HG03103 (cell line): Measurements from ENCODE around the gene NPDC1.

Experiments used
- ATAC-seq: cut with Tn5 transposase; IDR thresholded peaks from one replicate; pipeline ENCODE4 v1.9.1; 2021; ENCODE audit warnings: low read depth; ENCODE audit not compliant: unreplicated experiment

The NPDC1 gene

DNA sequence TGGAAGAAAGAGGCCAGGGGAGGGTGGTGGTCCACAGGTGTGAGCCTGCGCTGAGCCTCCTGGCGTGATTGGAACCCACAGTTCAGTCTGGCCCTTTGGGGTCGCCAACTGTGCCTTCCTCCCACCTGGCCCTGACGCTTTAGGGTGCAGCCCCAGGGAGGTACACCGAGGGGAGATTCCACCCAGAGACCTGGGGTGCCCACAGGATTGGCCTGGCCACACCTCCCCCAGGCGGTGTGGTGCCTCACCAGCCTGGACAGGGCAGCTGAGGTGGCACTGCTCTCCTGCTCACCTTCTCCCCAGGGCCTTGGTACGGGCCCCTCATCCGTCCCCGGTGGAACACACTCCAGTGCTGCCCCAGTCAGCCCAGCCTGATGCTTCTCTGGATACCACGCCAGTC, 48.6 kb downstream of the NPDC1 start:
- no peak for ATAC-seq

DNA sequence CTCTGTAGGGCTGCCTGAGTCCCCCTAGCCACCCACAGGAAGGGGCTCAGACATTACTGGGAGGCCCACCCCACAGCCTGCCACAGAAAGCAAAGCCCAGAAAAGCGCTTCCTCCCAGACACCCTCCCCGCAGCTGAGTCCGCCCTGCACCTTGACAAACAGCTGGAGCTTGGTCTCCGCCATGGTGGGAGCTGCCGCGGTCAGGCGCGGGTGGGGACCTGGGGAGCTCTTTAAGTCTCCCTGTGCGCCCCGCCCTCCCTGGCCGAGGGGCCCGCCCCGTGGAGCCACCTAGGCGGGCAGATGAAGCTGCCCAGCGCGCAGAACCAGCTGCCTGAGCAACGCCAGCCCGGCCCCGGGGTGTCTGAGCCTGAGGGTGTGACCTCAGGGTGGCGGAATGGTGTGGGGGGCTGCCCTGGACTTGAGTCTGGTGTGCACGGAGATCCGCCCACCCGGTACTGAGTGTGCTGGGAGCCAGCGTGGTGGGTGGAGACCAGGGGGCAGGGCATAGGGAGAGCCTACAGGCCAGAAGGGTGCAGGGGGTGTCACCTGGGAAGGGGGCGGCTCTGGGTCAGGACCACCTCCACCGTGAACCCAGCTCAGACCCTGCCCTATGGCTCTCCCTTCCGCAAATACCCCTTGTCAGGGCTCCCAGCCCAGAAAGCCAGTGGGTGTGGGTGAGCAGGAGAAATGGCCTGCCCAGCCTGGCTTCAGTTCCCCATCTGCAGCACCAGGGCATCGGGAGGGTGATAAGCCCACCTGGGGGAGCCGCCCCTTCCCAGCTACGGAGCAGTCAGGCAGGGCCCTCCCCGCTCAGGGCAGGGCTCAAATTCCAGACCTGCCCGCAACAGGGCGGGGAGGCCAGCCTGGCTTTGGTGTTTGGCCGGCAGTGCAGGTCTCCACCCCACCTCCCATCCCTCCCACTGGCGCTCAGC, 49.4 kb downstream of the NPDC1 start, which contains the start of gene CLIC3:
TSS of gene CLIC3 (minus strand) at position 208 of the 932 bp plus-strand sequence. CDS start at position 183, 25 bp downstream.
- no peak for ATAC-seq

DNA sequence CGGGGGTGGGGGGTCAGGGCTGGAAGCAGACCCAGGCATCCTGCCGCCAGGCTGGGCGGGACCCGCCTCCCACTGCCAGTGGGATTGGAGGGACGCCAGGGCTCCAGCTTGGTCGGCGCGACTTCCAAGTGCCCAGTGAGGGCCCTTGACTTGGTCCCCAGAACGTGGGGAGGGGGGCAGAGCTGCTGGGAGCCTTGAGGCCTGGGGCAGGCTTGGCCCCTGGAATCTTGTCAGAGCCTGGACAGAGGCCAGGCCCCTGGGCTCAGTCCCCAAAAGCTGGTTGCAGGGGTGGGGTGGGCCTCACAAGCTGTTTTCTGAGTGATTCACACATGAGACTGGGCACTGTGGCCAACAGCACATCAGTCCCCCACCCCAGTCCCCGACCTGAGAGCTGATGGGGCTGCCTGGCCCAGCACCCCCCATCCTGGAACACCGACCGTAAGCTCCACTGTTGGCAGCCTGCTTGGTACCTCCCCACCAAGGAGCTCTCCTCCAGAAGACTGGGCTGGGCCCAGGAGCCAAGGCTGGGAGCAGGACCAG, 50.1 kb downstream of the NPDC1 start:
- ATAC-seq, result no peak

DNA sequence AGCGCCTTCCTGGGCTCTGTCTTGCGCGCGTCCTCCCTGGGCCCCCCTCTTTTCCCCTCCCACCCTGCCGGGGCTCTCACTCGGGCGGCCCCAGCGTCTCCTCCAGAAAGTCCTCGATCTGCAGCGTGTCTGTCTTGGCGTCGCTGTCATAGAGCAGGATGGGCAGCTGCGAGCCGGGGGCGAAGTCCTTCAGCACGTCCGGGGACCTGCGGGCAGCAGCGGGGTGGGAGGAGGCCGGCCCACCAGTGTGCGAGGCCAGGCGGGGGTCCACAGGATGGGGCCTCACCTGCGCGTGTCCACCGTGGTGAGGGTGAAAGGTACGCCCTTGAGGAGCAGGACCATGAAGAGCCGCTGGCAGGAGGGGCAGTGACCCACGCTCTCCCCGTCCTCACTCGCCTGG, 50.6 kb downstream of the NPDC1 start:
- ATAC-seq, result no peak

DNA sequence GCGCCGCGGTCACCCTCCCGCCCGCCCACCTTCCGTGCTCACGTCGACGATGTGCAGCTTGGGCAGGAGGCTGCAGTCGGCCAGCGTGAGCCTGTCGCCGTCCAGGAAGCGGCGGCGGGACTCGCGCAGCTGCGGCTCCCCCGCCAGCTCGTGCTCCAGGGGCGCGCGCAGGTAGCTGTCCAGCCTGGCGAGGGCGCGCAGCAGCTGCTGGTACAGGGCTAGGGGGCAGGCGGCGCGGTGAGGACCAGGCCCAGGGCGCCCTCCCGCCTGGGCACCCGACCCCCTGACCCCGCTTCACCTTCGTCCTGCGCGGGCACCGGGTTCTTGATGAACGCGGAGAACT, 51.1 kb downstream of the NPDC1 start:
- no peak for ATAC-seq

DNA sequence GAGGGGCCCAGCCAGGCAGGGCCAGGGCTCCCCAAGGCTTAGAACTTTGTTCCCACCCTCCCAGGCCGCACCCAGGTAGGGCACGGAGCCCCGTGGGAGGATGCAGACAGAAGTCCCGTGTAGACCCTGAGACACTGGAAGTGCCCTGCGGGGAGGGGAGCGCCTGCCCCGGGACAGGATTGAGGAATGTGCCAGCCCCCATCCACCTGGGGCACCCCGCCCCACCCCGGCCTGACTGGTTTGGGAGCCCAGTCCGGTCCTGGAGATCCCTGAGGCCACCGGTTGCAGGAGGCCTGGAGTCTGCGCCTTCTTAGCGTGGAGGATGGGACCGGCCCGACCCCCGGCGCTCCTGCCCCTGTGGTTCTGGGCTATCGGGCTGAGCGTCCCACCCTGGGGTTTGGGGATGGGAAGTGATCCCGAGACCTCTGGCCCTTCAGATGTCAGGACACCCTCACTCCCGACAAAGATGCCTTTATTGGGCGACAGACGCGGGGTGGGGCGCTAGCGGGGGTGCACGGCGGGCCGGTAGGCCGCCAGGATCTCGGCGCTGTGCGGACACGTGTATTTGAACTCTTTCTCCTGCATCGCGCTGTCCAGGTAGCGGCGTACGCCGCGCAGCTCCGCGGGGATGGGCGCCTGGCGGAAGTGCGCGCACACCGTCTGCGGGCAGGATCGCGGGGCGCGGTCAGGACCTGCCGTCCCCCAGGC, 51.6 kb downstream of the NPDC1 start:
- ATAC-seq, result no peak

DNA sequence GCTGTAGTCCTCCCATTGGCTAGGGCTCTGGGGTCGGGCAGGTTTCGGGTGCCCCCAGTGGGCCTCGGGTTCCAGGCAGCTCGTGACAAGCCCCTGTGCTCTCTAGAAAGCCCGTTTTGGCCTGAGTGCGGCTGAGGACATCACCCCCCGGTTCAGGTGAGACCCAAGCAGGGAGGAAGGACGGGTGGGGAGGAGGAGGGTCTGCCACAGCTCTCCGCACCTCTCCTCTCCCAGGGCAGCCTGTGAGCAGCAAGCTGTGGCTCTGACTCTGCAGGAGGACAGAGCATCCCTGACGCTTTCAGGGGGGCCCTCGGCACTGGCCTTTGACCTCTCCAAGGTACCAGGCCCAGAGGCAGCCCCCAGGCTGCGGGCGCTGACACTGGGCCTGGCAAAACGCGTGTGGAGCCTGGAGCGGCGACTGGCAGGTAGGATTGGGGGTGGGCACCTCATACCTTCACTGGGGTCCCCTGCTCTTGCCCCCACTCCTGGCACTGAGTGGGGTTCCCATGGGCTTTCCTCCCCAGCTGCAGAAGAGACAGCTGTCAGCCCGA, 53.1 kb downstream of the NPDC1 start:
- no peak for ATAC-seq

DNA sequence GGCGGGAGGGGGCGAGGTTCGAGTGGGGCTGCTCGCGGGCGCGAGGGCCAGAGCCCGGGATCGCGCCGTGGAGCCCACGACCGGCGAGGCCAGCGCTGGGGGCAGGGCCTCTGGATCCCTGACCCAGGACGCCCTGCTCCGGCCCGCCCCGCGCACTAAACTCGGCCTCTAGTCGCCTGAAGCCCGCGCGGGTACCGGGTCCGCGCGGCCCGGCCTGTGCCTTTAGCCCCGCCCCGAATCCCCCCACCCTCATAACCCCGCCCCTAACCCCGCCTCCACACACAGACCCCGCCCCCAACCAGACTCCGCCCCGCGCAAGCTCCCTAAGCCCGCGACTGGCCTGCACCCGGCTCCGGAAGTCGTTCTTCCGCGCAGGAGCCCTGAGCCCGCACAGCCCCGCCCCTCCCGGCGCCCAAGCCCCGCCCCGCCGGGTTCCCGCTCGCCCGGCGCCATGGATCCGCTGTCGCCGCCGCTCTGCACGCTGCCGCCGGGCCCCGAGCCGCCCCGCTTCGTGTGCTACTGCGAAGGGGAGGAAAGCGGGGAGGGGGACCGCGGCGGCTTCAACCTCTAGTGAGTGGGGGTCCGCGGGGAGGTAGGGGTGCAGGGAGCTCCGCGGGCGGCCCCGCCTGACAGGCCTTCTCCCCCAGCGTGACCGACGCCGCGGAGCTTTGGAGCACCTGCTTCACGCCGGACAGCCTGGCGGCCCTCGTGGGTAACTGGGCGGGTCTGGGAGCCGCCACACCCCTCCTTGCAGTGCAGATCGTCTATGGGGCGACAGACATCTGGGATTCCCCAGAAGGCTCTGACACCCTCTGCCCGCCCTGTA, 53.8 kb downstream of the NPDC1 start, which contains the start of gene PAXX:
TSS of gene PAXX (plus strand) at position 430 of the 826 bp plus-strand sequence. CDS start at position 452, 22 bp downstream.
- ATAC-seq, result peak; percentile 78

DNA sequence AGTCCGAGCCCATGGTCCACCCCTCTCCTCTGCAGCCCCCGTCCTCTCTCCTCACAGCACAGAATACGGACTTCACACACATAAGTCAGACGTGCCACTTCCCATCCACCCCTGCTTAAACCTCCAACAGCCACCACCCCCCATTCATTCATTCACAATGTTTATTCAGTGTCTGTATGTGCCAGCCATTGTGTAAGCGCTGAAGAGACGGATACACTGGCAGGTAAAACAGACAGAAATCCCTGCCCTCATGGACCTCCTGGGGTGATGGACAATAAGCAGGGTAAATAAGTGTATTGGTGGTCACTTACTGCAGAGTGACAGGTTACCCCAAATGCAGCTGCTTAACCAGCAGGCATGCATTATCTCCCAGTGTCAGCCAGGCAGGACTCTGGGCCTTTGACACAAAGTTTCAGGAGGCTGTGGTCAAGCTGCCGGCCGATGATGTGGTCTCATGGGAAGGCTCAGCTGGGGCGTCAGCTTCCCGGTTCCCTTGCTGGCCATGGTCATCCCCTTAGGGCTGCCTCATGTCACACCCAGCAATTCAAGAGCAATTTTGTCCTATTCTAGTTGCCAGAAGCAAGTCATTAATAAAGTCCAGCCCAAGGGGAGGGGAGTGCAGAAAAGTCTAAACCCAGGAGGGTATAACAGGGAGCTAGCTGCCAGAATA, 55.6 kb downstream of the NPDC1 start:
- ATAC-seq, result no peak
